HepG2 (cell line): ENCODE data around the gene GABBR2. TPM values are rescaled to one million over a fixed set of nuclear protein-coding genes. Genes with fewer than 3 reads are reported as not detected.

Source experiments
- FOXO1 ChIP-seq: sonication (generic); formaldehyde crosslinking; IDR thresholded peaks from 2 replicates; pipeline ENCODE4 v1.4.0; 2020; ENCODE audit warnings: missing genetic modification reagents
- GZF1 ChIP-seq: sonication (generic); formaldehyde crosslinking; IDR thresholded peaks from 2 replicates; pipeline ENCODE4 v1.5.1; 2020; ENCODE audit warnings: mild to moderate bottlenecking, missing genetic modification reagents
- MXI1 ChIP-seq: IDR thresholded peaks from 3 replicates; pipeline ENCODE4 v1.6.1; 2012; ENCODE audit warnings: low read depth, low read length, inconsistent platforms, borderline replicate concordance
- PAX8 ChIP-seq: sonication (generic); formaldehyde crosslinking; IDR thresholded peaks from 2 replicates; pipeline ENCODE4 v1.8.0; 2022; ENCODE audit warnings: mild to moderate bottlenecking, missing genetic modification reagents, borderline replicate concordance
- ZFP37 ChIP-seq: sonication (generic); formaldehyde crosslinking; IDR thresholded peaks from 2 replicates; pipeline ENCODE4 v1.4.0; 2020; ENCODE audit warnings: missing genetic modification reagents, borderline replicate concordance
- ZNF432 ChIP-seq: sonication (generic); formaldehyde crosslinking; IDR thresholded peaks from 2 replicates; pipeline ENCODE4 v1.5.0; 2020; ENCODE audit warnings: missing genetic modification reagents, mild to moderate bottlenecking, borderline replicate concordance
- ZNF547 ChIP-seq: sonication (generic); formaldehyde crosslinking; IDR thresholded peaks from 2 replicates; pipeline ENCODE4 v1.5.1; 2020; ENCODE audit warnings: mild to moderate bottlenecking, missing genetic modification reagents
- ZNF766 ChIP-seq: sonication (generic); formaldehyde crosslinking; IDR thresholded peaks from 2 replicates; pipeline ENCODE4 v1.5.0; 2020; ENCODE audit warnings: missing genetic modification reagents, borderline replicate concordance
- polyA plus RNA-seq, 8 experiments: library from polyadenylated mRNA; depleted of rRNA in 3 of 8; stranded (reverse) in 7 of 8; unstranded in 1 of 8; fragments of >200 nt; fragmentation: Illumina TruSeq in 4 of 8; extraction: Trizol in 4 of 8; gene quantifications; 2 replicates each; pipeline versions ENCODE4 v1.2.1 to v1.2.3, GENCODE V29; 2011 to 2016; ENCODE audit warnings: low read depth in 4 of 8, missing spikeins in 1 of 8, mixed read lengths in 1 of 8; ENCODE audit not compliant: insufficient read depth in 1 of 8
- total RNA-seq, 5 experiments: library from RNA; depleted of rRNA; stranded (reverse); fragments of >200 nt; fragmentation: Illumina TruSeq; extraction: Trizol; gene quantifications; 2 replicates each; pipeline ENCODE4 v1.2.3, GENCODE V29; 2016; ENCODE audit warnings: low read depth in 1 of 5
- TF ChIP-seq, protein P1 (sequence below): sonication (generic); formaldehyde crosslinking; IDR thresholded peaks from 2 replicates; pipeline ENCODE4 v1.4.0; 2020; ENCODE audit warnings: mild to moderate bottlenecking, missing genetic modification reagents
- TF ChIP-seq, protein P2 (sequence below): sonication (generic); formaldehyde crosslinking; IDR thresholded peaks from 2 replicates; pipeline ENCODE4 v1.4.0; 2020; ENCODE audit warnings: mild to moderate bottlenecking, missing genetic modification reagents
- TF ChIP-seq, protein P3 (sequence below): sonication (generic); formaldehyde crosslinking; IDR thresholded peaks from 2 replicates; pipeline ENCODE4 v1.4.0; 2020; ENCODE audit warnings: missing genetic modification reagents, borderline replicate concordance
- TF ChIP-seq, protein P4 (sequence below): sonication (generic); formaldehyde crosslinking; IDR thresholded peaks from 2 replicates; pipeline ENCODE4 v1.5.0; 2020; ENCODE audit warnings: mild to moderate bottlenecking, low read depth, missing genetic modification reagents, borderline replicate concordance
- TF ChIP-seq, protein P5 (sequence below): sonication (generic); formaldehyde crosslinking; IDR thresholded peaks from 2 replicates; pipeline ENCODE4 v1.8.0; 2022; ENCODE audit warnings: low read depth, missing genetic modification reagents
- TF ChIP-seq, protein P6 (sequence below): sonication (generic); formaldehyde crosslinking; IDR thresholded peaks from 2 replicates; pipeline ENCODE4 v1.5.1; 2020; ENCODE audit warnings: missing genetic modification reagents, mild to moderate bottlenecking, borderline replicate concordance

GABBR2 gene
- total and polyA plus RNA-seq, 2 of the 13 experiments (the other 11 are each of a cell fraction or from before 2014, with no cell fraction given): 0.02 TPM; not detected in 1

DNA sequence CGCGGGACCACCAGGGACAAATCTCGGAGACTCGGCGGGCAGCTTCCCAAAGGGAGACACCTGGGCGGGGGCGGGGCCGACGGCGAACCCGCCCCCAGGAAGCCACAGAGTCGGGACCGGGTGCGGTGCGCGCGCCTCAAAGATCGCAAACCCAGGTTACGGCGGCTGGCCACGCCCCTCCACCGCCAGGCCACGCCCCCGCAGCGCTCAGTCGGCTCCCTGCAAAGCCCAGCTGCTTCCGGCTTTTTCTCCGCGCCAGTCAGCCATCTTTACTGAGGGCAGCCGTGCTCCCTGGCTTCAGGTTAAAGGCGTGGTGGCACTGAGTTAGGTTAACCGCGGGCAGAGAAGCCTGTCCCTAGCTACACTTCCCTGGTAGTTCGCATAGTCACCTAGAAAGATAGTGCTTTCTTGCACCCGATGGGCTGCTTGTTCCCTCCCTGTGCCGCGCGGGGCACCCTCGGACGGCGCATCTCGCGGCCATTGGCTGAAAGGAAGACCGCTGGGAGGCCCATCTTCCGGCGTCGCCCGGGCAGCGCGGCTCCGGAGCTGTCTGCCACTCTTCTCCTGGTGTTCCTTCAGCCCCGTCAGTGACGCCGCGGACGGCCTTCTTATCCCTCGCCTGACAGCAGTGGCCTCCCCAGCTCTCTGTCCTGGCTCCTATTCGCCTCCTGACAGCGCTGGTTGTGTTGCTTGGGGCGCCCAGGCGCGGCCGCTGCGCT is 453.0 kb downstream of the GABBR2 start, which contains the start of gene TBC1D2 (continued):
- TF ChIP-seq, protein P1, sequence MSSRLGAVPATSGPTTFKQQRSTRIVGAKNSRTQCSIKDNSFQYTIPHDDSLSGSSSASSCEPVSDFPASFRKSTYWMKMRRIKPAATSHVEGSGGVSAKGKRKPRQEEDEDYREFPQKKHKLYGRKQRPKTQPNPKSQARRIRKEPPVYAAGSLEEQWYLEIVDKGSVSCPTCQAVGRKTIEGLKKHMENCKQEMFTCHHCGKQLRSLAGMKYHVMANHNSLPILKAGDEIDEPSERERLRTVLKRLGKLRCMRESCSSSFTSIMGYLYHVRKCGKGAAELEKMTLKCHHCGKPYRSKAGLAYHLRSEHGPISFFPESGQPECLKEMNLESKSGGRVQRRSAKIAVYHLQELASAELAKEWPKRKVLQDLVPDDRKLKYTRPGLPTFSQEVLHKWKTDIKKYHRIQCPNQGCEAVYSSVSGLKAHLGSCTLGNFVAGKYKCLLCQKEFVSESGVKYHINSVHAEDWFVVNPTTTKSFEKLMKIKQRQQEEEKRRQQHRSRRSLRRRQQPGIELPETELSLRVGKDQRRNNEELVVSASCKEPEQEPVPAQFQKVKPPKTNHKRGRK (CRISPR knock-in tag): no peak
- TF ChIP-seq FOXO1 (CRISPR knock-in tag) (0 out of 2 replicates have a peak, but pooled peaks have one; percentile 8), ZNF432 (CRISPR knock-in tag) (no peak), GZF1 (CRISPR knock-in tag) (no peak), ZNF766 (CRISPR knock-in tag) (no peak), PAX8 (CRISPR knock-in tag) (no peak), ZNF547 (CRISPR knock-in tag) (peak; percentile 61), ZFP37 (CRISPR knock-in tag) (no peak), MXI1 (peak; percentile 71; the same call in 2 of the 3 replicates)
- TF ChIP-seq, protein P2, sequence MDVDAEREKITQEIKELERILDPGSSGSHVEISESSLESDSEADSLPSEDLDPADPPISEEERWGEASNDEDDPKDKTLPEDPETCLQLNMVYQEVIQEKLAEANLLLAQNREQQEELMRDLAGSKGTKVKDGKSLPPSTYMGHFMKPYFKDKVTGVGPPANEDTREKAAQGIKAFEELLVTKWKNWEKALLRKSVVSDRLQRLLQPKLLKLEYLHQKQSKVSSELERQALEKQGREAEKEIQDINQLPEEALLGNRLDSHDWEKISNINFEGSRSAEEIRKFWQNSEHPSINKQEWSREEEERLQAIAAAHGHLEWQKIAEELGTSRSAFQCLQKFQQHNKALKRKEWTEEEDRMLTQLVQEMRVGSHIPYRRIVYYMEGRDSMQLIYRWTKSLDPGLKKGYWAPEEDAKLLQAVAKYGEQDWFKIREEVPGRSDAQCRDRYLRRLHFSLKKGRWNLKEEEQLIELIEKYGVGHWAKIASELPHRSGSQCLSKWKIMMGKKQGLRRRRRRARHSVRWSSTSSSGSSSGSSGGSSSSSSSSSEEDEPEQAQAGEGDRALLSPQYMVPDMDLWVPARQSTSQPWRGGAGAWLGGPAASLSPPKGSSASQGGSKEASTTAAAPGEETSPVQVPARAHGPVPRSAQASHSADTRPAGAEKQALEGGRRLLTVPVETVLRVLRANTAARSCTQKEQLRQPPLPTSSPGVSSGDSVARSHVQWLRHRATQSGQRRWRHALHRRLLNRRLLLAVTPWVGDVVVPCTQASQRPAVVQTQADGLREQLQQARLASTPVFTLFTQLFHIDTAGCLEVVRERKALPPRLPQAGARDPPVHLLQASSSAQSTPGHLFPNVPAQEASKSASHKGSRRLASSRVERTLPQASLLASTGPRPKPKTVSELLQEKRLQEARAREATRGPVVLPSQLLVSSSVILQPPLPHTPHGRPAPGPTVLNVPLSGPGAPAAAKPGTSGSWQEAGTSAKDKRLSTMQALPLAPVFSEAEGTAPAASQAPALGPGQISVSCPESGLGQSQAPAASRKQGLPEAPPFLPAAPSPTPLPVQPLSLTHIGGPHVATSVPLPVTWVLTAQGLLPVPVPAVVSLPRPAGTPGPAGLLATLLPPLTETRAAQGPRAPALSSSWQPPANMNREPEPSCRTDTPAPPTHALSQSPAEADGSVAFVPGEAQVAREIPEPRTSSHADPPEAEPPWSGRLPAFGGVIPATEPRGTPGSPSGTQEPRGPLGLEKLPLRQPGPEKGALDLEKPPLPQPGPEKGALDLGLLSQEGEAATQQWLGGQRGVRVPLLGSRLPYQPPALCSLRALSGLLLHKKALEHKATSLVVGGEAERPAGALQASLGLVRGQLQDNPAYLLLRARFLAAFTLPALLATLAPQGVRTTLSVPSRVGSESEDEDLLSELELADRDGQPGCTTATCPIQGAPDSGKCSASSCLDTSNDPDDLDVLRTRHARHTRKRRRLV (CRISPR knock-in tag): peak; percentile 78
- TF ChIP-seq, protein P3, sequence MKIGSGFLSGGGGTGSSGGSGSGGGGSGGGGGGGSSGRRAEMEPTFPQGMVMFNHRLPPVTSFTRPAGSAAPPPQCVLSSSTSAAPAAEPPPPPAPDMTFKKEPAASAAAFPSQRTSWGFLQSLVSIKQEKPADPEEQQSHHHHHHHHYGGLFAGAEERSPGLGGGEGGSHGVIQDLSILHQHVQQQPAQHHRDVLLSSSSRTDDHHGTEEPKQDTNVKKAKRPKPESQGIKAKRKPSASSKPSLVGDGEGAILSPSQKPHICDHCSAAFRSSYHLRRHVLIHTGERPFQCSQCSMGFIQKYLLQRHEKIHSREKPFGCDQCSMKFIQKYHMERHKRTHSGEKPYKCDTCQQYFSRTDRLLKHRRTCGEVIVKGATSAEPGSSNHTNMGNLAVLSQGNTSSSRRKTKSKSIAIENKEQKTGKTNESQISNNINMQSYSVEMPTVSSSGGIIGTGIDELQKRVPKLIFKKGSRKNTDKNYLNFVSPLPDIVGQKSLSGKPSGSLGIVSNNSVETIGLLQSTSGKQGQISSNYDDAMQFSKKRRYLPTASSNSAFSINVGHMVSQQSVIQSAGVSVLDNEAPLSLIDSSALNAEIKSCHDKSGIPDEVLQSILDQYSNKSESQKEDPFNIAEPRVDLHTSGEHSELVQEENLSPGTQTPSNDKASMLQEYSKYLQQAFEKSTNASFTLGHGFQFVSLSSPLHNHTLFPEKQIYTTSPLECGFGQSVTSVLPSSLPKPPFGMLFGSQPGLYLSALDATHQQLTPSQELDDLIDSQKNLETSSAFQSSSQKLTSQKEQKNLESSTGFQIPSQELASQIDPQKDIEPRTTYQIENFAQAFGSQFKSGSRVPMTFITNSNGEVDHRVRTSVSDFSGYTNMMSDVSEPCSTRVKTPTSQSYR: no peak
- TF ChIP-seq, protein P4, sequence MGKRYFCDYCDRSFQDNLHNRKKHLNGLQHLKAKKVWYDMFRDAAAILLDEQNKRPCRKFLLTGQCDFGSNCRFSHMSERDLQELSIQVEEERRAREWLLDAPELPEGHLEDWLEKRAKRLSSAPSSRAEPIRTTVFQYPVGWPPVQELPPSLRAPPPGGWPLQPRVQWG (CRISPR knock-in tag): no peak
- TF ChIP-seq, protein P5, sequence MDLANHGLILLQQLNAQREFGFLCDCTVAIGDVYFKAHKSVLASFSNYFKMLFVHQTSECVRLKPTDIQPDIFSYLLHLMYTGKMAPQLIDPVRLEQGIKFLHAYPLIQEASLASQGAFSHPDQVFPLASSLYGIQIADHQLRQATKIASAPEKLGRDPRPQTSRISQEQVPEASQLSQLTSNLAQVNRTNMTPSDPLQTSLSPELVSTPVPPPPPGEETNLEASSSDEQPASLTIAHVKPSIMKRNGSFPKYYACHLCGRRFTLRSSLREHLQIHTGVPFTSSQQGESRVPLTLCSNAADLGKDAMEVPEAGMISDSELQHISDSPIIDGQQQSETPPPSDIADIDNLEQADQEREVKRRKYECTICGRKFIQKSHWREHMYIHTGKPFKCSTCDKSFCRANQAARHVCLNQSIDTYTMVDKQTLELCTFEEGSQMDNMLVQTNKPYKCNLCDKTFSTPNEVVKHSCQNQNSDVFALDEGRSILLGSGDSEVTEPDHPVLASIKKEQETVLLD (CRISPR knock-in tag): no peak
- TF ChIP-seq, protein P6, sequence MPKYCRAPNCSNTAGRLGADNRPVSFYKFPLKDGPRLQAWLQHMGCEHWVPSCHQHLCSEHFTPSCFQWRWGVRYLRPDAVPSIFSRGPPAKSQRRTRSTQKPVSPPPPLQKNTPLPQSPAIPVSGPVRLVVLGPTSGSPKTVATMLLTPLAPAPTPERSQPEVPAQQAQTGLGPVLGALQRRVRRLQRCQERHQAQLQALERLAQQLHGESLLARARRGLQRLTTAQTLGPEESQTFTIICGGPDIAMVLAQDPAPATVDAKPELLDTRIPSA (CRISPR knock-in tag): 0 out of 2 replicates have a peak, but pooled peaks have one; percentile 35
